ENCODE measurements around the gene RASA4B. TPM values are rescaled to one million over a fixed set of nuclear protein-coding genes. Genes with fewer than 3 reads are reported as not detected.

The RASA4B gene
- total and polyA plus RNA-seq, 8 donors: 8.6 to 35.9 (median 16.8) TPM

DNA sequence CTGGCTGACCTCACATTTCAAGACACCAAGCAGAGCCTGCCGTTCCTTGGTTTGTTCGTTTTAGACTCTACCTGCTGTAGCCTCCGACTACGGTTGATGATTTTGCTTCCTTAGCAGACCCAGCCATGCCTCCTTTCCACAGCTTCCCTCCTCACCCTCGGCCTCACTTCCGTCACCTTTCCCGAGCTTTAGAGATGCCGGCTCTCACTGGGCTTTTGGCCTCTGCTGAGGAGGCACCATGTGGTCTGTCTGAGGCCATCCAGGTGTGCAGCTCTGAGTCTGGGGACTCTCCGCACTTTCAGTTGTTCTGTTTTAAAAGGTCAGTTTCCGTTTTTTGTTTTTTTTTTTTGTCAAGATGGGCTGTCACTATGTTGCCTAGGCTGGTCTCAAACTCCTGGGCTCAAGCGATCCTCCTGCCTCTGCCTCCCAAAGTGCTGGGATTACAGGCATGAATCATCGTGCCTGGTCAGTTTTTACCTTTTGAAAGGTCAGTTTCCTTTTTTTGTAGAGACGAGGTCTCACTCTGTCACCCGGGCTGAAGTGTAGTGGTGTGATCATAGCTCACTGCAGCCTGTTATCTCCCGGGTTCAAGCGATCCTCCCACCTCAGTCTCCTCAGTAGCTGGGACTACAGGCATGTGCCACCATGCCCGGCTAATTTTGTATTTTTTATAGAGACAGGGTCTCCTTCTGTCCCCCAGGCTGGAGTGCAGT, 72.5 kb downstream of the RASA4B start:
- no peak for DNase-seq
- no peaks in the 10 kb centered on the region for H3K27me3 ChIP-seq
- WGBS, 5 donors: 89 to 94% (median 91%) methylated on average over 17 of the region's 17 CpGs
- H3K4me1 ChIP-seq: peaks cover 0 to 5% (median 0%) of the 10 kb centered on the region in 4 donors
- H3K36me3 ChIP-seq: peaks cover 8 to 53% (median 47%) of the 10 kb centered on the region in 4 donors
- TF ChIP-seq, protein P1, sequence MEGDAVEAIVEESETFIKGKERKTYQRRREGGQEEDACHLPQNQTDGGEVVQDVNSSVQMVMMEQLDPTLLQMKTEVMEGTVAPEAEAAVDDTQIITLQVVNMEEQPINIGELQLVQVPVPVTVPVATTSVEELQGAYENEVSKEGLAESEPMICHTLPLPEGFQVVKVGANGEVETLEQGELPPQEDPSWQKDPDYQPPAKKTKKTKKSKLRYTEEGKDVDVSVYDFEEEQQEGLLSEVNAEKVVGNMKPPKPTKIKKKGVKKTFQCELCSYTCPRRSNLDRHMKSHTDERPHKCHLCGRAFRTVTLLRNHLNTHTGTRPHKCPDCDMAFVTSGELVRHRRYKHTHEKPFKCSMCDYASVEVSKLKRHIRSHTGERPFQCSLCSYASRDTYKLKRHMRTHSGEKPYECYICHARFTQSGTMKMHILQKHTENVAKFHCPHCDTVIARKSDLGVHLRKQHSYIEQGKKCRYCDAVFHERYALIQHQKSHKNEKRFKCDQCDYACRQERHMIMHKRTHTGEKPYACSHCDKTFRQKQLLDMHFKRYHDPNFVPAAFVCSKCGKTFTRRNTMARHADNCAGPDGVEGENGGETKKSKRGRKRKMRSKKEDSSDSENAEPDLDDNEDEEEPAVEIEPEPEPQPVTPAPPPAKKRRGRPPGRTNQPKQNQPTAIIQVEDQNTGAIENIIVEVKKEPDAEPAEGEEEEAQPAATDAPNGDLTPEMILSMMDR (IDR thresholded peaks at IDR 0.05): no peak
- TF ChIP-seq POLR2AphosphoS5 (IDR thresholded peaks at IDR 0.05): no peak
- no peak for TF ChIP-seq POLR2A (IDR thresholded peaks at IDR 0.05)
- no peak for TF ChIP-seq EP300 (IDR thresholded peaks at IDR 0.05)
- intact Hi-C loops (cut with DNase I; ENCODE audit: low total_unique reads): no loop called here
- no peaks in the 10 kb centered on the region for H3K9me3 ChIP-seq
- peak overlapping the region in 1 of 5 donors; percentile 16 for H3K27ac ChIP-seq
- no peak overlapping the region for H3K4me3 ChIP-seq

DNA sequence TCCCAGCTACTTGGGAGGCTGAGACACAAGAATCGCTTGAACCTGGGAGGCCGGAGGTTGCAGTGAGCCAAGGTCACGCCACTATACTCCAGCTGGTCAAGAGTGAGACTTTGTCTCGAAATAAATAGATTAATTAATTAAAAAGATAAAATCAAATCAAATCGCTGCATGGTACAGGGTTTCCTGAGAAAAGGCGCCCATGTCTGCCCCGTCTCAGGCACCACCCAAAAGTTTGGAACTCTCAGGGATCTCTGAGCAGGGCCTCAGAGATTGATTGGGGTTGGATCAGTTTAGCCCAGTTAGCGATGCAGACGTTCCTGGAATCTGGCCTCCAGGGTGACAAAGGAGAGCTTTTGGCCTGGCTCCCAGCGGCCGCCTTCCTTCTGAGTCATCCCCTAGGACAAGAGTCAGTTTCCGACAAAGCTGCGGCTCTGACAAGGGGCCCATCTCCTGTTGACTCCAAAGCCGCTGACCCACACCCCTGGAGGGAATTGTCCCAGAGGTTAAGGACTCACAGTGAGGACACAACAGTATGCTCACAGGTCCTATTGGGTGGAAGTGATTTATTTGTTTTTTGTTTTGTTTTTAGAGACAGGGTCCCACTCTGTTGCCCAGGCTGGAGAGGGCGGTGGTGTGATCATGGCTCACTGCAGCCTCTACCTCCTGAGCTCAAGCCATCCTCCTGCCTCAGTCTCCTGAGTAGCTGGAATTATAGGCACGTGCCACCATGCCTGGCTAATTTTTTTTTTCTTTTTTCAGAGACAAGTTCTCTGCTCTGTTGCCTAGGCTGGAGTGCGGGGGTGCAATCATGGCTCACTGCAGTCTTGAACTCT, 77.4 kb downstream of the RASA4B start:
- Histone ChIP-seq H3K27me3 (no peaks in the 10 kb centered on the region), H3K4me3 (no peak overlapping the region), H3K27ac (peak overlapping the region in 1 of 5 donors; percentile 47), H3K4me1 (peaks cover 0 to 10% (median 0%) of the 10 kb centered on the region in 4 donors), H3K36me3 (peaks cover 0 to 45% (median 40%) of the 10 kb centered on the region in 4 donors), H3K9me3 (no peaks in the 10 kb centered on the region)
- TF ChIP-seq, protein P1 (IDR thresholded peaks at IDR 0.05): no peak
- no peak for TF ChIP-seq EP300 (IDR thresholded peaks at IDR 0.05)
- TF ChIP-seq POLR2A (IDR thresholded peaks at IDR 0.05): no peak
- 68 to 90% (median 82%) methylated on average over 17 of the region's 17 CpGs for WGBS, 5 donors
- no peak for DNase-seq
- intact Hi-C loops (cut with DNase I; ENCODE audit: low total_unique reads): no loop called here

DNA sequence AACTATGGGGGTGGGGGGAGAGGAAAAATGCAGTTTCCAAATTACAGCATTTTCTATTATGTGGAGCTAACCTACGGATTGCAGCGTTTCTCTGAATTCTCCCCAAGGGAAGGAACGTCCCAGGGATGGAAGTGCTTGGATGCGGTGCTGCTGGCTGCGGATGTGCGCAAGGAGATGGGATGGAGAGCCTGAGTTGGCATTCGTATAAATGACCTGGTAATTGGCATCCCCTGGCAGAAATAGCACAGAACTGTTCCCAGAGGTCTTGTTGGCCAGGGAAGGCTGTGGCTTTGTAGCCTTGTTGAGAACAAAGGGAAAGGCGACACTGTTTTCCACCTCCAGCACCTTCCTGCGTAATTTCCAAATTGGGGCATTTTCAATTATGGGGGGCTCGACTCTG, 81.5 kb downstream of the RASA4B start:
- no peak overlapping the region for H3K27ac ChIP-seq
- H3K36me3 ChIP-seq: peaks cover 0 to 29% (median 24%) of the 10 kb centered on the region in 4 donors
- no peak overlapping the region for H3K4me3 ChIP-seq
- peaks cover 11 to 45% (median 32%) of the 10 kb centered on the region in 4 donors for H3K4me1 ChIP-seq
- no peaks in the 10 kb centered on the region for H3K27me3 ChIP-seq
- intact Hi-C loops (cut with DNase I; ENCODE audit: low total_unique reads): no loop called here
- WGBS, 5 donors: 91 to 95% (median 94%) methylated on average over 10 of the region's 10 CpGs
- H3K9me3 ChIP-seq: no peaks in the 10 kb centered on the region
- no peak for DNase-seq
- TF ChIP-seq POLR2AphosphoS5 (IDR thresholded peaks at IDR 0.05): no peak
- TF ChIP-seq, protein P1 (IDR thresholded peaks at IDR 0.05): no peak
- TF ChIP-seq EP300 (IDR thresholded peaks at IDR 0.05): no peak
- TF ChIP-seq POLR2A (IDR thresholded peaks at IDR 0.05): no peak

DNA sequence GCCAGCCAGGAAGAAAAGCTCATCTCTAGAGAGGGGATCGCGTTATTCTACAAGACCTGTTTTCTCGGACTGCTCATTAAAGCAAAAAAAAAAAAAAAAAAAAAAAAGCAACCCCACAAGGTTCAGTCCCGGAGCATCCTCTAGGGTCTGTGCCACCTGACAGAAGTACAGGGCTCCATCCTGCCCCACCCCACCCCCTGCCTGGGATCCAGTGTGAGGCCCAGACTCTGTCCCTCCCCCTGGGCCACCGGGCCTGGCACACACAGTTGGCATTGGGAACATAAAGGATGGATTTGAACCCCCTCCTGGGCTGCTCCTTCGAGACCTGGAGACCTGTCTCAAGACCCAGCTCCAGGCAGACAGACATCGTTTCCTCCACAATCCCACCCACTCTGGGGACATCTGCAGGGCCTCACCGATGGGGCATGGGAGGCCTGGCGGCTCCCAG, 83.5 kb downstream of the RASA4B start:
- intact Hi-C loops (cut with DNase I; ENCODE audit: low total_unique reads): no loop called here
- Histone ChIP-seq H3K27me3 (no peaks in the 10 kb centered on the region), H3K27ac (peak overlapping the region in 4 of 5 donors; percentile 55 to 88 (median 84)), H3K4me3 (peak overlapping the region; percentile 80 to 99 (median 84)), H3K9me3 (no peaks in the 10 kb centered on the region), H3K4me1 (peaks cover 11 to 47% (median 32%) of the 10 kb centered on the region in 4 donors), H3K36me3 (peaks cover 0 to 18% (median 14%) of the 10 kb centered on the region in 4 donors)
- TF ChIP-seq, protein P1 (IDR thresholded peaks at IDR 0.05): no peak
- TF ChIP-seq EP300 (IDR thresholded peaks at IDR 0.05) (no peak), POLR2AphosphoS5 (IDR thresholded peaks at IDR 0.05) (no peak)
- WGBS, 5 donors: 29 to 36% (median 33%) methylated on average over 9 of the region's 9 CpGs
- DNase-seq: peak in 1 of 2 donors; percentile 35

Data from stomach (tissue), 9 donors.